22Rv1 (cell line): Measurements from ENCODE around the gene FBRSL1.

Source experiments
- H3K27ac ChIP-seq: fragments of 450-650 bp; 2 replicates; pipeline ENCODE4 v1.5.1; 2017
- CTCF ChIP-seq: fragments of 450-650 bp; IDR thresholded peaks from 2 replicates; pipeline ENCODE4 v1.5.1; 2017; ENCODE audit warnings: mild to moderate bottlenecking
- ZFX ChIP-seq: fragments of 450-650 bp; IDR thresholded peaks from 2 replicates; pipeline ENCODE4 v1.6.1; 2017; ENCODE audit warnings: antibody characterized with exemption, borderline replicate concordance

Gene FBRSL1

GRCh38 chr12:132450418-132451171 lies 39.4 kb upstream of the FBRSL1 start:
- no peak overlapping the region for H3K27ac ChIP-seq
- TF ChIP-seq CTCF = no peak
- TF ChIP-seq ZFX = no peak

GRCh38 chr12:132451172-132451835 lies 38.6 kb upstream of the FBRSL1 start:
- H3K27ac ChIP-seq = no peak overlapping the region
- TF ChIP-seq ZFX (no peak), CTCF (no peak)

- no peak overlapping the region for H3K27ac ChIP-seq
- no peak for TF ChIP-seq ZFX
- no peak for TF ChIP-seq CTCF
These were observed 38.1 kb upstream of the FBRSL1 start for GRCh38 chr12:132451836-132452195.

GRCh38 chr12:132452596-132453350 lies 37.2 kb upstream of the FBRSL1 start:
- no peak overlapping the region for H3K27ac ChIP-seq
- no peak for TF ChIP-seq ZFX
- no peak for TF ChIP-seq CTCF

GRCh38 chr12:132453361-132454192 lies 36.4 kb upstream of the FBRSL1 start:
- no peak for TF ChIP-seq ZFX
- TF ChIP-seq CTCF = no peak
- H3K27ac ChIP-seq = no peak overlapping the region

GRCh38 chr12:132454193-132454932 lies 35.6 kb upstream of the FBRSL1 start:
- H3K27ac ChIP-seq = no peak overlapping the region
- TF ChIP-seq ZFX = no peak
- no peak for TF ChIP-seq CTCF
